GDM1 (cell line): ENCODE results near the gene SAE1.
"Not testable (repeated sequence)": the region's sequence is repeated elsewhere in the genome, so short reads cannot be mapped to it uniquely, and the experiment has no call there.

Experiments used
- DNase-seq: peaks from one replicate; lab custom pipeline; 2025; lab: John Stamatoyannopoulos, UW

Gene SAE1

DNA sequence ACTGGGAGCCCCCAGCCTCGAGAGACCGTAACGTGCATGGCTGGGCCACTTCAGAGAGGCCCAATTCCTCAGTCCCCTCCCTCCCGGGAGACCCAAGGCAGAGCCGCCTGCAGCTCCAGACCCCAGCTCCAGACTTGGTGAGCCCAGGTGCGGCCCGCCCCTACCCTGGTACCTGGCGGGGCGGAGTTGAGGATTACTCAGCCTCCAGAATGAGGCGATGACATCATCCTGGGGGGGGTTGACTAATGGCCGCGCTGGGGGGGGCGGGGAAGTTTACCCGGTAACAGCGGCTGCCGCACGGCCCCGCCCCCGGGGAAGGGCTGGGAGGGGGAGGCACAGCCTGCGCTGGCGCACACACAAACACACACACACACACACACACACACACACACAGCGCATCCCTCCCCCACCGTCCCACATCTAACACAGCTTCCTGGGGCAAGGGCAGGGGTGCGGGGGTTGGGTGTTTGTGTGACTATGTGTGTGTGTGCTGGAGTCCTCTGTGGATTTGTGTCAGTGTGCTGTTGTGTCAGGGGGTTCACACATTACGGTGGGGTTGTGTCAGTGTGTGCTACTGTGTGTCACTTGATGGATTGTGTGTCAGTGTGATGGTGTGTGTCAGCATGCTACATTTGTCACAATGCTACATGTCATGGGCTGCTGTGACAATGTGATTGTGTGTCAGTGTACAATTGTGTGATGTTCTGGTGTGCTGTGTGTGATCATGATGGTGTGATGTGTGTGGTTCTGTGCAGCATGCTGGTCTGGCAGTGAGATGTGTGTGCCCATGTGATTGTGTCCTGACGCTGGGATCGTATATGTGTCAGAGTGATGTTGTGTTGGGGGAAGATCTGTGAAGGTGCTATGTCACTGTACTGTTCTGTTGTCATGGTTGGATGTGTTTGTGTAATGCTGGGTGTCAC lies 110.6 kb downstream of the SAE1 start:
- no peak for DNase-seq

DNA sequence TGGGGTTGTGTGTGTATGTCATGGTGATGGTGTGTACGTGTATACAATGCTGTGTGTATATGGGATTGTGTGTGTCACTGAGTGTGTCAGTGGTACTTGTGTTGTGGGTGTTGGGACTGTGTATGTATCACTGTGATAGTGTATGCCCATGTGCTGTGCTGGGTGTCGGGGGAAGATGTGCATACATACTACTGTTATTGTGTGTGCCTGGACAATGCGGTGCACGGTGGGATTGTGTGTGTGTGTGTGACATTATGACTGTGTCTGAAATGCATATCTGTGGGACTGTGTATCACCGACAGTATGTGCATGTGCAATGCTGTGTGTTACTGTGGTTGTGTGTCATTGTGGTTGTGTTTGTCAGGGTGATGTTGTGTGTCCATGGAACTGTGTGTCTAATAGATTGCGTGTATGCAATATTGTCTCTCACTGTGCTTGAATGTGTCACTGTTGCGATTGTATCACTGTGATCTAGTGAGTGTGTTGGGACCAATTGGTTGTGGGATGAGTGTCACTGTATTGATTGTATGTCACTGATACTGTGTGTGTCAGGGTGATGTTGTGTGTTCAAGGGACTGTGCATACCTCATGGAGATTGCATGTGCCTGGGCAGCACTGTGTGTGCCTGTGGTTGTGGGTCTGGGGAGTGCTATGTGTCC lies 111.4 kb downstream of the SAE1 start:
- no peak for DNase-seq

DNA sequence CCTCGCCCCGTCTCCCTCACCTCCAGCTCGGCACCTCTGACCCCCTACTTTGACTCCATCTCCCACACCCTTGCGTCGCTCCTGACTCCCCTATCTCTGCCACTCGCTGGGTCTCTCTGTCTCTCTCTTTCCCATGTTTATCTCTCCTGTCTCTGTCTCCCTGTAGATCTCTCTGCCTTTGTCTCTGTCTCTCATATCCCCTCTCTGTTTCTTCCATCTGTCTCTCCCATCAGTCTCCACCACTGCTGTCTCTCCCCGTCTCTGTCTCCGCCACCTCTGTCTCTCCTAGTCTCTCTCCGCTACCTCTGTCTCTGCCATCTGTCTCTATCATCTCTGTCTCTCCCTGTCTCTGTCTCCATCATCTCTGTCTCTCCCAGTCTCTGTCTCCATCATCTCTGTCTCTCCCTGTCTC lies 112.7 kb downstream of the SAE1 start:
- DNase-seq = no peak

DNA sequence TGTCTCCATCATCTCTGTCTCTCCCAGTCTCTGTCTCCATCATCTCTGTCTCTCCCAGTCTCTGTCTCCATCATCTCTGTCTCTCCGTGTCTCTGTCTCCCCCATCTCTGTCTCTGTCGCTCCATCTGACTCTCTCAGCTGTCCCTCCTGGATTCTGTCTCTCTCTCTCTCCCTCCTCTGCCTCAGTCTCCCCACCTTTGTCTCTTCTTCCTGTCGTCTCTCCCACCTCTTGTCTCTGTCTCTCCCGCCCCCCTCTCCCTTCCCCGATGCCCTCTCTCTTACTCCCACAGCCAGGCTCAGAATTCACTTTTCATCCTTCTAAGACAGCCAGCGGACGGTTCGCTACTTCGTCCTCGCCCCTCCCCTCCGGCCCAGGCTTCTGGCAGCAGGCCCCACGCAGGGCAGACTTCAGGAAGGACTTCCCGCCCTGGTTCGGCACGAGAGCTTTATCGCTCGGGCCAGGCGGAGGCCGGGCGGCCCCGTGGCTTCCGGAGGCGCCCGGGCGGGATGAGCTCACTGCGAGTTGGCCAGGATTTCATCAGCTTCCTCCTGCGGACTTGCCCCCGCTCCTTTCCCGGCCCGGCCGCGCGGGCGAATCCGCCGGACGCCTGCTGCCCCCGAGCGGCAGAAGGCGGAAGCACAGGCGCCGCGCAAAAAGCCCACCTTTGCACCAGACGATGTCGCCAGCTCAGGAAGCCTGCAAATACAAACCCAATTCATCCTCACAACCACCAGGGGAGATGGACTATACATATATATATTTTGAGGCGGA lies 113.3 kb downstream of the SAE1 start:
- DNase-seq = peak; percentile 96

DNA sequence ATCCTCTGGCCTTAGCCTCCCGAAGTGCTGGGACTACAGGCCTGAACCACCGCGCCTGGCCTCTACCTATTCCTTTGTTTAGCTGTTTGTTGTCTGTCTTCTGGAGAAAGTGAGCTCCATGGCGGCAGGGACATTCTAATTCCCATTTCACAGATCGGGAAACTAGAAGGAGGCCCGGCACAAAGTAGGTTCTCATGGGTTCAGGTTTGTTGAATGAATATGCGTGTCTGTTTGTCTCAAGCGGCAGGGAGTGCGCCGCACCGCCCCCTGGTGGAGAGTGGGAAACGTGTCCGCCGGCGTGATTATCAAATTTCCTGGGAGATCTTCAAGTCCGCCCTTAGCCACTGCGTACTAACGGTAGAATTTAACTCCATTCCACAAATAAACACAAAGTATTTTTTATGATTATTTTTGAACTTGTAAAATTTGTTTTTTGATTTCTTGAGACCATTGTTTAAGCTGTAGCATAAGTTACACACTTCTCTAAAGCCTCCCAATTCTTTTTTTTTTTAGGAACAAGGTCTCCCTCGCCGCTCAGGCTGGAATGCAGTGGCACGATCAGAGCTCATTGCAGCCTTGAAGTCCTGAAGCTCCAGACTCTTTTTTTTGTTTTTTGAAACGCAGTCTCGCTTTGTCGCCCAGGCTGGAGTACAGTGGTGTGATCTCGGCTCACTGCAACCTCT lies 116.8 kb downstream of the SAE1 start:
- peak; percentile 46 for DNase-seq

DNA sequence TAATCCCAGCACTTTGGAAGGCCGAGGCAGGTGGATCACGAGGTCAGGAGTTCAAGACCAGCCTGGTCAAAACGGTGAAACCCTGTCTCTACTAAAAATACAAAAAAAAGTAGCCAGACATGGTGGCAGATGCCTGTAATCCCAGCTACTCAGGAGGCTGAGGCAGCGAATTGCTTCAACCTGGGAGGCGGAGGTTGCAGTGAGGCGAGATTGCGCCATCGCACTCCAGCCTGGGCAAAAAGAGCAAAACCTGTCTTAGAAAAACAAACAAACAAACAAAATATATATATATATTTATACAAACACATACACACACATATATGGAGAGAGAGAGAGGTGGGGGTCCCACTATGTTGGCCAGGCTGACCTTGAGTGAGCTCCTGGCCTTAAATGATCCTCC lies 122.4 kb downstream of the SAE1 start:
- not testable (repeated sequence) for DNase-seq

DNA sequence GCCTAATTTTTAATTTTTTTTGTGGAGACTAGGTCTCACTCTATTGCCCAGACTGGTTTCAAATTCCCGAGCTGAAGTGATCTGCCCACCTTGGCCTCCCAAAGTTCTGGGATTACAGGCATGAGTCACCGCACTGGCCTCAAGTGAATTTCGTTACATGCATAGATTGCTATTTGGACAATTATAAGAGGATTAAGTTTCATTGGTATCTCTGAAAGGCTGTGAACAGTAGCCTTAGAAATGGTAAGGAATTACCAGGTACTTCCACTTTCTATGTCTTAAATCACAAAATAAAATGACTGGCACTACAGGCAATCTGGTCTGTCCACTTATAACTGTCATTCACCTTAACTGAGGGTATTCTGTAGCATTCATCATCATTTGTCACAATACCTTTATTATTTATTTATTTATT lies 122.8 kb downstream of the SAE1 start:
- no peak for DNase-seq

DNA sequence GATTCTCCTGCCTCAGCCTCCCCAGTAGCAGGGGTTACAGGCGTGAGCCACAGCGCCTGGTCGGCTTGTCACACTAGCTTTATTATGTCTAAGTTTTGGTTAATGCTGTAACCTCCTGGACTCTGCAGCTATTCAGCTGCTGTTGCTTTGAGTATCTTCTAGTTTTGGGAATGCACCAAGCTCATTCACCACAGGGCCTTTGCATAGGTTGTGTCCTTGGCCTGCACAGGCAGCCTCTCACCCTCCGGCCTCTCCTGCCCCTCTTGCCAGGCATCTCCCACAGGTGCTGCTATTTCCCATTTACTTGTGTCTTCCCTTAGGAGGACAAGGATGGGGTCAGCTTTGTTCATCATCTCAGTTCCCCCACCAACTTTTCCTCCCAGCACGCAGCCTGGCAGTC lies 123.3 kb downstream of the SAE1 start:
- no peak for DNase-seq

DNA sequence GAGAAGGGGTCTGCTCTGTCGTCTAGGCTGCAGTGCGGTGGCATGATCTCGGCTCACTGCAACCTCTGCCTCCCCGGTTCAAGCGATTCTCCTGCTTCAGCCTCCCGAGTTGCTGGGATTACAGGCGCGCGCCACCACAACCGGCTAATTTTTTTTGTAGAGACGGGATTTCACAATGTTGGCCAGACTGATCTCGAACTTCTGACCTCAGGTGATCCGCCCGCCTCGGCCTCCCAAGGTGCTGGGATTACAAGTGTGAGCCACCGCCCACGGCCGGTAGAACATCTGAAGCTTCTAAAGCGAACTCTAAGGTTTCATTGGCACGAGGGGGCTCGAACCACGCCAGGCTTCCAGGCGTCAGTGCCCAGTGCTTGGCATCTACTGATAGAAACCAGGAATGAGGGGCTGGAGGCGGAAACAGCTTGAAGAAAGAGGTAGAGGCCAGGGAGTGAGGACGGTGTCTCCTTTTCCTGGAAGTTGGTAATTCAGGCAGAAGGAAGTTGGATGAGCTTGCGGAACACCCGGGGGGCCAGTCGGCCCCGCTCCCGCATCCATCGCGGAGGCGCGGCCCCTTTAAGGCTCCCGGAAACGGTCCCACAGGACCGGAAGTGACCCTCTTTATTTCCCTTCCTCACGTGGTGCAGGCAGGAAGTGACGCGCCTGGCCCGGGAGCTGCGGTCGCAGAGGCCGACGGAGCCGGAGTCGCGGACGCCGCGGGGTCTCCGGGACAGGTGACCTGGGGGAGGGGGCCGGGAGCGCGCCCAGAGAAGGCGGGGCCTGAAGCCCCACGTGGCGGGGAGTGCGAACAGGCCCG lies 125.5 kb downstream of the SAE1 start, which contains the start of gene CCDC9:
TSS of gene CCDC9 (plus strand) at position 647 of the 814 bp plus-strand sequence. CDS start 1,876 bp downstream, outside the sequence.
- DNase-seq = peak; percentile 97

DNA sequence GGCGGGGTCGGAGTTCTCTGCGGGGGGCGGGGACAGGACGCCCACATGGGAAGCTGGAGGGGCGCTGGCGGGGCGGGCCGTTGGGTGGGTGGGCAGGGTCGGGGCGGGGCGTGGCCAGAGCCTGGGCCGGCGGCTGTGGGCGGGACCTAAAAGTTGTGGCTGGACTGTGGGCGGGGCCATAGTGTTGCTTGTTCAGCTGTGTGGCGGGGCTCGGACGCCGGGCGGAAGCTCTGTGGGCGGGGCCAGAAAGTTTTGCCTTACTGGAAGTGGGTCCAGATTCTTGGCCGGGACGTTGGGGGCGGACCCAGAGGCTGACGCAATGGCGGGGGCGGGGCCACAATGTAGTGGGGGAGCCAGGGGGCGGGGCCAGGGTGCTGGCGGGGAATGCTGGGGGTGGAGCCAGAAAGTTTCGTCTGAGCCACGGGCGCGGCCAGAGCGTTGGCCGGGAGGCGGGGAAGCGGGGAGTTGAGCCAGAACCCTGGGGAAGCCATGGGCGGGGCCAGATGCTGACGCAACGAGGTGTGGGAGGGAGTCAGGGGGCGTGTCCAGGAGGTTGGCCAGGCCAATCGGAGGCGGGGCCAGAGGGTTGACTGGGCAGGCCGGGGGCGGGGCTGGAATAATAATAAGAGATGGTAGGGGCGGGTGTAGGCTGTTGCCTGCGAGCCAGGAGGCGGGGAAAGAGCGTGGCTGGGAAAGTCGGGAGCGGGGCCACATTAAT lies 126.2 kb downstream of the SAE1 start:
- DNase-seq = peak; percentile 100

DNA sequence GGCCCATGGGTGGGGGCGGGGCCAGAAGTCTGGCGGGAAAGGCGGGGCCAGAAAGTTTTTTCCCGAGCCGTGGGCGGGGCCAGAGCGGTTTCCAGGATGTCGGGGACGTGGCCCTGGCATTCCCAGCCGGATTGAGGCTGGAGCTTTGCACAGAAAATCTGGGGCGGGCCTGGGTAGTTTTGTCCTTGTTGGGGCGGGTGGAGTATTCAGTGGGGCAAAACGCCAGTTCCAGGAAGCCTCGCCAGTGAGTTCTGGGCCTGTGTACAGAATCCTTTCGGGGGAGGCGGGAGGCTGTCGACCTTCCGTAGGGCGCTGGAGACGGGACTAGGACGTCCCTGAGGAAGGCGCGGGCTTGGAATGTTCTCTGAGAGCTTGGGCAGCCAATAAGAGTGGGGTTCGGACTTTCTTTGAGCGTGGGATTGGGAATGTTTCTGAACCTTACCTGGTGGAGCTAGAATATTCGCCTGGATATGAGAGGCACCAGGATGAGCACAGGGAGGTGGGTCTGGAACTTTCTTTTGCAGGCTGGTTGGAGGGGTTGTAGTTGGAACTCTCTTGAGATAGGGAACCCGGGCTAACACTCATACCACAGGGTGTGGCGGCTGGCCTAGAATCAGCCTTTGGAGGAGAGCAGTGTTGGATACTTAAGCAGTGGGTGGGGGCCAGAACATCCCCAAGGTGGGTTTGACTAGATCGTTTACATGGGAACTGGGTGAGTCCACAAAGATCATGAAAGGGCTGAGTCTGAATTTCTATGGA lies 127.0 kb downstream of the SAE1 start:
- no peak for DNase-seq

DNA sequence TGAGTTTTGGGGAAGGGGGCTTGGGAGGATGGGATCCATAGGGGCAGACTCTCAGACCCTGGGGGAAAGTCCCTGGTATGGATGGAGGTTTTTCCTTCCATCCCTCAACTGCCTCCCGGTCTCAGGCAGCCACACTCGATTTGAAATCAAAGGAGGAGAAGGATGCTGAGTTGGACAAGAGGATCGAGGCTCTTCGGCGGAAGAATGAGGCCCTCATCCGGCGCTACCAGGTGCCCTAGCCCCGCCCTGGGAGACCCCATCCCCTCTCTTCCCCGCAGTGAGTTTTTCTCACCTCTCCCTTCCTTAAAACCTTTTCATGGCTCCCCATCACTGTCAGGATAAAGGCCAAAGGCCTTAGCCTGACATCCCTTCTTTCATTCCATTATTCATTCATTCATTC lies 127.8 kb downstream of the SAE1 start:
- no peak for DNase-seq

DNA sequence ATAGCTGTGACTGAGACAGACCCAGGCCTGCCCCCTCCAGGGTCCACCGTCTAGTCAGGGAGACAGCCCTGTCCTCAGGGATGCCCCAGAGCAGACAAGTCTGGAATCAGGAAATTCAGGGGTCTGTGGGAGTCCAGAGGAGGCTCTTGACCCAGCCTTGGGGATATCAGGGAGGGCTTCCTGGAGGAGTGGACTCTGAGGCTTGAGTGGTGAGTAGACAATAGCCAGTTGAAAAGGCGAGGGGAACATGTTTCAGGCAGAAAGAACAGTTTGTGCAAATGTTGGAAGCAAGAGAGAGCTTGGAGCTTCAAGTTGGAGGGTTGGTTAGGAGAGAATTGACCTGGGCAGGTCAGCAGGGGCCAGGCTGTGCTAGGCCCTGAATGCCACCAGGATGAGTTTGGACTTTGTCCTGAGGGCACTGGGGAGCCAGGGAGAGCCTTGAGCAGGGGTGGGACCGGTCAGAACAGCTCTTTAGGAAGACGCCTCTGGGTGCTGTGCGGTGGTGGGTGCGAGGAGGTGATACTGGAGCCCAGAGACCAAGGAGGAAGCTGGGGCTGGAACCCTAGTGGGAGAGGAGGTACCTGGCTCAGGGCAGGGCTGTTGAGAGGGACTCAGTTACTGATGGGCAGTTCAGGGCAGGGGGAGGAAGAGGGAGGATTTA lies 128.4 kb downstream of the SAE1 start:
- no peak for DNase-seq
